Activated CD8-positive, alpha-beta T cell treated with anti-CD3 and anti-CD28 coated beads for 36 hours (primary cell): ENCODE data around the gene THRB. TPM values are rescaled to one million over a fixed set of nuclear protein-coding genes. Genes with fewer than 3 reads are reported as not detected.

Experiments
- ATAC-seq: fragments of 200-7000 bp; cut with Tn5 transposase; one replicate; pipeline ENCODE4 v1.10.0; 2021; ENCODE audit warnings: mild to moderate bottlenecking, moderate library complexity
- CTCF ChIA-PET: fragments of 350-600 bp; sonication (Branson Sonifier 250); formaldehyde crosslinking; loops from one replicate; lab custom pipeline; 2021; ENCODE audit warnings: antibody characterized with exemption; lab: Charles Lee
- POLR2A ChIA-PET: fragments of 350-600 bp; sonication (Branson Sonifier 250); formaldehyde crosslinking; loops from one replicate; lab custom pipeline; 2021; ENCODE audit warnings: antibody characterized with exemption; lab: Charles Lee
- DNase-seq: peaks from one replicate; pipeline ENCODE4 v3.0.0-alpha.2; 2020
- H3K27ac Mint-ChIP-seq: one replicate; pipeline ENCODE4 v1.8.0; 2021; ENCODE audit warnings: mild to moderate bottlenecking, mixed read lengths
- H3K27me3 Mint-ChIP-seq: one replicate; pipeline ENCODE4 v1.8.0; 2021; ENCODE audit warnings: mixed read lengths
- H3K36me3 Mint-ChIP-seq: one replicate; pipeline ENCODE4 v1.8.0; 2021; ENCODE audit warnings: low read depth, mixed read lengths
- H3K4me1 Mint-ChIP-seq: one replicate; pipeline ENCODE4 v1.8.0; 2021; ENCODE audit warnings: low read depth, mixed read lengths
- H3K4me3 Mint-ChIP-seq: one replicate; pipeline ENCODE4 v1.8.0; 2021; ENCODE audit warnings: mild to moderate bottlenecking, moderate library complexity, mixed read lengths
- H3K9me3 Mint-ChIP-seq: one replicate; pipeline ENCODE4 v1.8.0; 2021; ENCODE audit warnings: mixed read lengths
- intact Hi-C: fragments of 100-400 bp; cut with micrococcal nuclease; formaldehyde crosslinking; loops from one replicate; pipeline ENCODE4 v1.10.0; 2022
- total RNA-seq, 2 experiments: library from RNA; stranded (reverse); gene quantifications; one replicate each; pipeline ENCODE4 v1.2.3, GENCODE V29; 2021
- TF ChIP-seq, protein P1 (sequence below): fragments of 200-600 bp; IDR thresholded peaks from one replicate; pipeline ENCODE4 v1.8.0; 2022; ENCODE audit warnings: antibody characterized with exemption, mild to moderate bottlenecking

Gene THRB
- total RNA-seq, 2 experiments from 2014 or later: not detected

DNA sequence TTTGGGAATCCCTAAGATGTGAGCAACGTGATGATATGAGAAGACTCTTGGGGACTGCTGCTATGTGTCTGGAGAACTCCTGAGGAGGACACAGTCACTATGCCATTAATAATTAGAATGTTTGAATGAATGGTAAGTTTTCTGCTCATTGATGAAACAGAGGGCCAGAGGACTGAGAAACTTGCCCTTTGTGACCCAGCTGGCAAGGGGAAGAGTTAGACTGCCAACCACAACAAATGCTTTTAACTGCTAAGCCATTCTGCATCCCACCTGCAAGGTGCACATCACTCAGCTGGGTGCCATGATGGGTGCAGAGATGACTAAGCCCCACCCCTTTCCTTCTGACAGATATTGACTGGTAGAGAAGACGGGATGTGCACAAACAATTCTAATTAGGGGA is 249.6 kb downstream of the THRB start:
- no peak overlapping the region for H3K27ac Mint-ChIP-seq
- intact Hi-C loops: no loop called here
- CTCF ChIA-PET: interaction anchor here (0.8 kb wide), 1 partner anchor 137 kb away, joined by 3 read pairs; no protein-coding TSS in a partner anchor

DNA sequence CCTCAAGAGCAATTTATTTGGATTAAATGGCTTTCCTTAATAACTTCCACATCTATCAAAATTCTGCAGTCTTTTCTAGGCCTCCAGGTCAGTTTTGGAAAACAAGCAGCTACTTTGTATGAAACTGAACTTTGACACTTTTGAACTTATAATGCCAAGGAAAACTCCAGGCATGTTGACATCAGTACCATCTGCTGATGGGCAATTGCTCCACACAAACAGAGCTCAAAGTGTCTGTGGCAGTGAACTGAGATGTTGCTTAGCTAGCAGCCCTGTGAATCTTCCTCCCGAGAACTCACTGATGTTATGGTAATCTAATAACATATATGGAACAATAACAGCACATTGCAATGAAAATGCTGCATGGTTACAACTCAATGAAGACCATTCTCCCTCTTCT is 250.2 kb downstream of the THRB start:
- ATAC-seq (no peak), DNase-seq (no peak)
- ChIA-PET CTCF (interaction anchor here (0.8 kb wide), 1 partner anchor 137 kb away, joined by 3 read pairs; no protein-coding TSS in a partner anchor), POLR2A (no interaction called here)
- TF ChIP-seq, protein P1, sequence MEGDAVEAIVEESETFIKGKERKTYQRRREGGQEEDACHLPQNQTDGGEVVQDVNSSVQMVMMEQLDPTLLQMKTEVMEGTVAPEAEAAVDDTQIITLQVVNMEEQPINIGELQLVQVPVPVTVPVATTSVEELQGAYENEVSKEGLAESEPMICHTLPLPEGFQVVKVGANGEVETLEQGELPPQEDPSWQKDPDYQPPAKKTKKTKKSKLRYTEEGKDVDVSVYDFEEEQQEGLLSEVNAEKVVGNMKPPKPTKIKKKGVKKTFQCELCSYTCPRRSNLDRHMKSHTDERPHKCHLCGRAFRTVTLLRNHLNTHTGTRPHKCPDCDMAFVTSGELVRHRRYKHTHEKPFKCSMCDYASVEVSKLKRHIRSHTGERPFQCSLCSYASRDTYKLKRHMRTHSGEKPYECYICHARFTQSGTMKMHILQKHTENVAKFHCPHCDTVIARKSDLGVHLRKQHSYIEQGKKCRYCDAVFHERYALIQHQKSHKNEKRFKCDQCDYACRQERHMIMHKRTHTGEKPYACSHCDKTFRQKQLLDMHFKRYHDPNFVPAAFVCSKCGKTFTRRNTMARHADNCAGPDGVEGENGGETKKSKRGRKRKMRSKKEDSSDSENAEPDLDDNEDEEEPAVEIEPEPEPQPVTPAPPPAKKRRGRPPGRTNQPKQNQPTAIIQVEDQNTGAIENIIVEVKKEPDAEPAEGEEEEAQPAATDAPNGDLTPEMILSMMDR: no peak
- no peaks in the 10 kb centered on the region for H3K36me3 Mint-ChIP-seq
- H3K9me3 Mint-ChIP-seq: no peaks in the 10 kb centered on the region
- no peaks in the 10 kb centered on the region for H3K4me1 Mint-ChIP-seq
- no peak overlapping the region for H3K4me3 Mint-ChIP-seq
- peaks cover 5% of the 10 kb centered on the region for H3K27me3 Mint-ChIP-seq
- intact Hi-C loops: no loop called here
- no peak overlapping the region for H3K27ac Mint-ChIP-seq

More for the DNA sequence above, 249.6 kb downstream of the THRB start:
- Mint-ChIP-seq H3K27me3 (peaks cover 5% of the 10 kb centered on the region), H3K4me3 (no peak overlapping the region), H3K4me1 (no peaks in the 10 kb centered on the region), H3K36me3 (no peaks in the 10 kb centered on the region), H3K9me3 (no peaks in the 10 kb centered on the region)
- ATAC-seq: no peak
- POLR2A ChIA-PET: interaction anchor here (1.0 kb wide), 1 partner anchor 328 kb away, joined by 3 read pairs; the partner anchor contains the start of genes NKIRAS1 and RPL15
- DNase-seq: no peak
- TF ChIP-seq, protein P1: no peak

DNA sequence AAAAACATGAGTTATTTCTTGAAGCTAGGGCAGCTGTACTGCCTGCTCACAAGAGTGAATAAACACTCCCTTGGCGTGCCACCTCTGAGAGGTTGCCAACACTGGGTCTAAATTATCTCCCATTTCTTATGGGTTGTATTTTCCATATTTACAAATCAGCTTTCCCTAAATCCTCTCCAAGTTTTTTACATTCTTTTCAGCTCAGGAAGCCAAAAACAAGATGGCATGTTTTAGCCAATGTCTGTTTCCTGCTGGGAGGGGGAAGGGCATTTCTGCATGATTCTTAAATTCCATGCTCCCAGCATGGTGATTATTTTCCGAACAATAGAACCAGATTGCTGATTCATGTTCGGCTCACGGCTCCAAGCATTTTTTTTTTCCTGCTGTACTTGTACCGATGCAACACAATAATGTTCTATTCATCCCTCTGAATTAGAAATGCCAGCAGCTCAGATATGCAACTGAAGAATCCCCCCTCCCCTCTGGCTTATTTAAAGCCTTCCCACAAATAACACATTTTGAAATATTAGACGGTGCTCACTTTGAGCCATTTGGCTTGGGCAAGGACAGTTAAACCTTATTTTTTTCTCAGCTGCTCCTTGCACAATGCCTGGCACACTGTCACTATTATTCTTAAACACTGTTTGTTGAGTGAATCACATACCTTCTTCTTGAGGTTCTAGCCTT is 252.5 kb downstream of the THRB start:
- Mint-ChIP-seq H3K9me3 (no peaks in the 10 kb centered on the region), H3K27ac (no peak overlapping the region), H3K36me3 (no peaks in the 10 kb centered on the region), H3K4me1 (no peaks in the 10 kb centered on the region), H3K4me3 (no peak overlapping the region), H3K27me3 (peaks cover 5% of the 10 kb centered on the region)
- ATAC-seq (no peak), DNase-seq (no peak)
- TF ChIP-seq, protein P1: no peak
- ChIA-PET CTCF (interaction anchor here (0.6 to 1.6 kb wide), 2 partner anchors 22 to 243 kb away, joined by 3 to 5 read pairs; no protein-coding TSS in a partner anchor), POLR2A (no interaction called here)
- intact Hi-C loops: no loop called here

DNA sequence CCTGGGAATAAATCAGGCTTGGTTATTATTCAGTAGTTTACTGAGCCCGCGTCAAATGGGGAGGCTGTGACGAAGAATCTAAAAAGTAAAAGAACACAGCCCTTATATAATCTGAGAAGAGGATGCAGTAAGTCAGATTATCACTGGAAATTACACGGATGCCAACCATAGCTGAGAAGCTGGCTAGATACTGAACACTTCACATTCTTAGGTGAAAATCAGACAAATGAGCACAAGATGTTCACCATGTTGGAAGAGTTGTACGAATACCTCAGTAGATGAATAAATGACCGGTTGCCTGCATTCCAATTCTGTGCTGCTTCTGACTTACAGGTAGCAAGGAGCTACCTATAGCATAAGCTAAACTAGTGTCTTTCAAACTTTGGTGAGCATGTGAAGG is 254.3 kb downstream of the THRB start:
- TF ChIP-seq, protein P1: no peak
- Mint-ChIP-seq H3K27me3 (no peaks in the 10 kb centered on the region), H3K36me3 (no peaks in the 10 kb centered on the region), H3K4me1 (no peaks in the 10 kb centered on the region), H3K4me3 (no peak overlapping the region), H3K9me3 (no peaks in the 10 kb centered on the region), H3K27ac (no peak overlapping the region)
- intact Hi-C loops: no loop called here
- POLR2A ChIA-PET: no interaction called here
- ATAC-seq (no peak), DNase-seq (no peak)
- CTCF ChIA-PET: interaction anchor here (1.1 to 1.2 kb wide), 2 partner anchors 156 to 245 kb away, joined by 3 read pairs; no protein-coding TSS in a partner anchor
